ENCODE data around the gene KCNJ10. TPM values are rescaled to one million over a fixed set of nuclear protein-coding genes. Genes with fewer than 3 reads are reported as not detected.
A peak's percentile ranks its signal among the peaks of the same experiment; 100 is the strongest.

The KCNJ10 gene
- total RNA-seq, 8 experiments from 2014 or later = 0.18 to 3.9 (median 0.50) TPM

DNA sequence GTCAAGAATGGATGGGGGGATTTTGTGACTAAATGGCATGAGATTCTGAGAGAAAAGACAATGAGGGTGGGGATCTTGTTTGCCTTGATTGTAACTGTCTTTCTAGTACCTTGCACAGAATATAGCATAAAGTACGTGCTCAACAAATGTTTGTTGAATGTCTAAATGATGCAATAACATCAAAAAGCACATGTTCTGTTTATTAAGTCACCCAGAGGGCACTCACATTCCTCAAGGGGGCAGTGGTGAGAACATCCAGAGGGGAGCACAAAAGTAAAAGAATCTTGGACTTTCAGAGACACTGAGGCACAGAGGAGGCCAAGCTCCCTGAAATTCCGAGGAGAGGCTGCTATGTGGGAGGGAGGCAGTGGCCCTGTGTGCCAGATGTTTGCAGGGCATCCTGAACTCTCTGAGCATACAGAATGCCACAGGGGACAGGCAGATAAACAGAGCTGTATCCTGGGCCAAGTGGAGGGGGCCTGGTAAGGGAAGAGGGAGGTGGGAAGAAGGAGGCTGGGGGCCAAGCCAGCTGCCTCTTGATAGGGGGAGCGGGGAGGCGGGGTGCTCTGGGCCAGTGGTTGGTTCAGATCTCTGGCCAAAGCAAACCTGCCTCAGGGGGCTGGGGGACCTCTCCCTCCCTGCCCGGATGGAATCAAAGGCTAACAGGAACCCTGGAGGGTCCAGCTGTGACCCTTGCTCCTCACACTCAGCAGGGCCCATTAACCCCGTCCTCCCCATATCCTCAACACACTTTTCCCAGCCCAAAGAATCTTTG is 39.1 kb upstream of the KCNJ10 start:
- 0 to 100% (median 41%) methylated on average over 1 to 3 of the region's 6 CpGs; no CpG with 5 or more reads in 2 of the 10 experiments for WGBS, 10 experiments
- Histone ChIP-seq H3K27ac (no peak overlapping the region), H3K4me1 (replicated peaks in 1 of 2) (peaks cover 9 to 22% of the 10 kb centered on the region in 2 donors), H3K4me3 (no peak overlapping the region)
- ATAC-seq (replicated peaks in 6 of 8) = peak in 4 of 8 experiments; percentile 29 to 73 (median 60)
- in situ Hi-C loops (cut with MboI; ENCODE audit: low pct_unique_long_range_greater_than_20kb in 2 of 9, low sequenced_read_pairs in 9 of 9, unreplicated experiment in 9 of 9) = loop anchor here in 1 of 9 experiments (25.0 kb wide), 1 partner anchor 278 kb away; no protein-coding TSS in a partner anchor

DNA sequence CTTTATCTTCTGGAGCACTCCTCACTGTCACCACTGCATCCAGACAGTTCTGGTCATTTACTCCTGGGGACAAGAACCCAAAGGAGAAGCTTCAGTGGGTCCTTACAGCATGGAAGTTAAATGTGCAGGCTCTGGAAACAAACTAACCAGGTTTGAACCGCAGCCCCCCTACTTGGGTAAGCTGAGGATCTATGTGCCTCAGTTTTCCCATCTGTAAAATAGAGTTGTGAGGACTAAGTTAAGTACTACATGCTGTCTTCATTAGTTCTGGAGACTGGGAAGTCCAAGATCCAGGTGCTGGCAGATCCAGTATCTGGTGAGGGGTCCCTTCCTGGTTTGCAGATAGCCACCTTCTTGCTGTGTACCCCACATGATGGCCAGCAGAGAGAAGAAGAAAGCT is 37.6 kb upstream of the KCNJ10 start:
- H3K4me3 ChIP-seq = no peak overlapping the region
- H3K27ac ChIP-seq = no peak overlapping the region
- in situ Hi-C loops (cut with MboI; ENCODE audit: low pct_unique_long_range_greater_than_20kb in 2 of 9, low sequenced_read_pairs in 9 of 9, unreplicated experiment in 9 of 9) = loop anchor here in 1 of 9 experiments (25.0 kb wide), 1 partner anchor 280 kb away; no protein-coding TSS in a partner anchor
- H3K4me1 ChIP-seq (replicated peaks in 1 of 2) = peaks cover 25 to 33% of the 10 kb centered on the region in 2 donors
- WGBS, 10 experiments = 75 to 100% (median 100%) methylated on average over 1 of the region's 1 CpG; no CpG with 5 or more reads in 6 of the 10 experiments
- ATAC-seq (replicated peaks in 6 of 8) = no peak

DNA sequence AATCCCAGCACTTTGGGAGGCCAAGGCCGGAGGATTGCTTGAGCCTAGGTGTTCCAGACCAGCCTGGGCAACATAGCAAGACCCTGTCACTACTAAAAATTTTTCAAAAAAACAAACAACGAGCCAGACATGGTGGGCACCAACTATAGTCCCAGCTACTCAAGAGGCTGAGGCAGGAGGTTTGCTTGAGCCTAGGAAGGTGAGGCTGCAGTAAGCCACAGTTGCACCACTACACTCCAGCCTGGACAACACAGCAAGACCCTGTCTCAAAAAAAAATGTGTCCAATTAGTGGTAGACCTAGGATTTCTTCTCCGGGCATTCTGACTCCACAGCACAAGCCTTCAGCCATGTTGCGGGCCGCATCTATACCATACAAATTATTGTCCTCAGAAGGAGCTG is 35.2 kb upstream of the KCNJ10 start:
- in situ Hi-C loops (cut with MboI; ENCODE audit: low pct_unique_long_range_greater_than_20kb in 2 of 9, low sequenced_read_pairs in 9 of 9, unreplicated experiment in 9 of 9) = loop anchor here in 1 of 9 experiments (25.0 kb wide), 1 partner anchor 282 kb away; no protein-coding TSS in a partner anchor
- Histone ChIP-seq H3K4me3 (no peak overlapping the region), H3K27ac (no peak overlapping the region), H3K4me1 (replicated peaks in 1 of 2) (peaks cover 34 to 41% of the 10 kb centered on the region in 2 donors)
- WGBS, 10 experiments = 60 to 100% (median 100%) methylated on average over 1 to 5 of the region's 5 CpGs; no CpG with 5 or more reads in 3 of the 10 experiments
- ATAC-seq (replicated peaks in 6 of 8) = no peak

DNA sequence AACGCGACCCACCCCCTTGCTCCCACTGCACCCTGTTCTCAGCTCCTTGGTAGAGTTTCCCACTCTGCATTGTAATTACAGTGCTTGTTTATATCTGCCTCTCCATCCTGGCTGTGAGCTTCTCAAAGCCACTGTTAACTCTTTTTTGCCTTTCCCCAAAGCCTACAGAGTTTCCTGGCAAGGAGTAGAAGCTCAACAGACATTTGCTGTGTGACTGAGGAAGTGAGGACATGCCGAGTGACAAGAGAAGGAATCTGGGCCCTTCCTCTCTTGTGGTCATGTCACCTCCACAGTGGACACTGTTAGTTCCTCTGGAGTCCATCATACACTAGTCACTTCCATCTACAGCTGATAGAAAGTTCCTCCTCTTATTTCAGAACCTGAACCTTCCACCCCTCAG is 34.5 kb upstream of the KCNJ10 start:
- no peak for ATAC-seq (replicated peaks in 6 of 8)
- in situ Hi-C loops (cut with MboI; ENCODE audit: low pct_unique_long_range_greater_than_20kb in 2 of 9, low sequenced_read_pairs in 9 of 9, unreplicated experiment in 9 of 9) = loop anchor here in 1 of 9 experiments (25.0 kb wide), 1 partner anchor 283 kb away; no protein-coding TSS in a partner anchor
- no peak overlapping the region for H3K27ac ChIP-seq

DNA sequence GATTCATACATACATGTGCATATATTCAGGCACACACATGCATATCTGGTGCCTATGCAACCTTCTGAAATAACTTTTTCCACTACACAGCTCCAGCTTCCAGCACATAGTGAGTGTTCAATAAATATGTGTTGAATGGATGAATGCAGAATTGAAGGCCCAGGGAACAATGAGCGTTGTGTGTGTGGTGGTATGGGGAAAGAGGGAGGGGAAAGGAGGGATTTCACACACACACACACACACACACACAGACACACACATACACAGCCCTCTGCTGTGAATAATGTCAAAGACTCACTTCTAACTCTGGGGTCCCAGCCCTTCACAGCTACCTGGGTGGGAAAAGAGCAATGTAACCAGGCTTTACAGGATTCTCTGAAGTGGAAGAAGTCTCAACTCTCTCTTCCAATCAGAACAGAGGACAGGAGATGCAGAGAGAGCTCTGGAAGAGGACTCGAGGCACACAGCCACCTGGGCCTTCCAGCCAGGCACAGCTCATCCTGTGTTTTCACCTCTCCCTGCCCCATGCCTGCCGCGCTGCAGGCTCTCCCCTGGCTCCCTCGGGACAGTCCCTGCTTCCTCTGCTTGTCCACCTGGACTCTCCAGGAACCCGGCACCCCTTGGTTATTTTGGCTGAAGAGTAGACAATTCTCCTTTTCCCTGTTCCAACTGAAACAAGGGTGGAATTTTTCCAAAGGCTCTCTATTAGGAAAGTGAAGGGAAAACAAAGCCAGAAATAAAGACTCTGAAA is 33.9 kb upstream of the KCNJ10 start:
- Histone ChIP-seq H3K27ac (no peak overlapping the region), H3K4me3 (no peak overlapping the region), H3K4me1 (replicated peaks in 1 of 2) (peaks cover 34 to 40% of the 10 kb centered on the region in 2 donors)
- ATAC-seq (replicated peaks in 6 of 8) = peak in 3 of 8 experiments; percentile 7 to 21 (median 11)
- in situ Hi-C loops (cut with MboI; ENCODE audit: low pct_unique_long_range_greater_than_20kb in 2 of 9, low sequenced_read_pairs in 9 of 9, unreplicated experiment in 9 of 9) = loop anchor here in 1 of 9 experiments (25.0 kb wide), 1 partner anchor 283 kb away; no protein-coding TSS in a partner anchor
- 41 to 92% (median 53%) methylated on average over 1 to 5 of the region's 6 CpGs; no CpG with 5 or more reads in 3 of the 10 experiments for WGBS, 10 experiments

More for the DNA sequence above, 34.5 kb upstream of the KCNJ10 start:
- H3K4me3 ChIP-seq = no peak overlapping the region
- 58 to 94% (median 68%) methylated on average over 1 to 3 of the region's 3 CpGs; no CpG with 5 or more reads in 5 of the 10 experiments for WGBS, 10 experiments
- peaks cover 34 to 39% of the 10 kb centered on the region in 2 donors for H3K4me1 ChIP-seq (replicated peaks in 1 of 2)

DNA sequence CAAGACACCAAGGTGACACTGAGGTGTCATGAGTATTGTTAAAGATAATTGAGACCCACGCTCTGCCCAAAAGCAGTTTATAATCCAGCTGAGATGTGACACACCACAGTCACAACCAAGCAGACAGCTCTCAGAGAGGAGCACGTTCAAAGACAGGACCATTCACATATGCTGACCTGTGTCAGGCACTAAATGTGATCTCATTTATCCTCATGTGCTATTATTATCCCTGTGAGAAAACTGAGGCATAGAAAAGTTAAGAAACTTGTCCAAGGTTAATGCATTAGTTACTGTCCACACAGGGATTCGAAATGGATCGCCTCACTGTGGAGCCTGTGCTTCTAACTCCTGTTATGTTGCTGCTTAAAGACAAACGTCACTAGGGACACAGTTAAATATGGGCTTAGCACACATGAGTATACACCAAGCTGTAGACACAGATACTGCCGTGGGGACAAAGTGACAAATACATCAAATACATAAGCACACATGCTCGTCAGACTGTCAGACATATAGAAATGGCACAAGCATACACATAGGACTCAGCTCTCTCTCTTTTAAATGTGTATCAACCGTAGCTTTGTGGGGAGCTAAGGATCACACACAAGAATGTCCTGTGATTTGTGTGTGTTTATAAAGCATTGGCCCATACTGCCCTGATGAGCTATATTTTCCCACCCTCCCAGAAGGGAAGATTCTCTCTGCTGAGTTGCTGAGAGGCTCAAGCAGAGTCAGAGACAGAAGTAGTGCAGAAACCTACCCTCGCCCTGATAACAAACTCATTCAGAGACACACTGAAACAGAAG is 32.0 kb upstream of the KCNJ10 start:
- peaks cover 43 to 49% of the 10 kb centered on the region in 2 donors for H3K4me1 ChIP-seq (replicated peaks in 1 of 2)
- peak in 1 of 8 experiments; percentile 14 for ATAC-seq (replicated peaks in 6 of 8)
- 25 to 92% (median 80%) methylated on average over 3 to 9 of the region's 9 CpGs; no CpG with 5 or more reads in 2 of the 10 experiments for WGBS, 10 experiments
- H3K4me3 ChIP-seq = no peak overlapping the region
- in situ Hi-C loops (cut with MboI; ENCODE audit: low pct_unique_long_range_greater_than_20kb in 2 of 9, low sequenced_read_pairs in 9 of 9, unreplicated experiment in 9 of 9) = loop anchor here in 1 of 9 experiments (25.0 kb wide), 1 partner anchor 285 kb away; no protein-coding TSS in a partner anchor
- H3K27ac ChIP-seq = peak overlapping the region in 1 of 2 donors; percentile 16

DNA sequence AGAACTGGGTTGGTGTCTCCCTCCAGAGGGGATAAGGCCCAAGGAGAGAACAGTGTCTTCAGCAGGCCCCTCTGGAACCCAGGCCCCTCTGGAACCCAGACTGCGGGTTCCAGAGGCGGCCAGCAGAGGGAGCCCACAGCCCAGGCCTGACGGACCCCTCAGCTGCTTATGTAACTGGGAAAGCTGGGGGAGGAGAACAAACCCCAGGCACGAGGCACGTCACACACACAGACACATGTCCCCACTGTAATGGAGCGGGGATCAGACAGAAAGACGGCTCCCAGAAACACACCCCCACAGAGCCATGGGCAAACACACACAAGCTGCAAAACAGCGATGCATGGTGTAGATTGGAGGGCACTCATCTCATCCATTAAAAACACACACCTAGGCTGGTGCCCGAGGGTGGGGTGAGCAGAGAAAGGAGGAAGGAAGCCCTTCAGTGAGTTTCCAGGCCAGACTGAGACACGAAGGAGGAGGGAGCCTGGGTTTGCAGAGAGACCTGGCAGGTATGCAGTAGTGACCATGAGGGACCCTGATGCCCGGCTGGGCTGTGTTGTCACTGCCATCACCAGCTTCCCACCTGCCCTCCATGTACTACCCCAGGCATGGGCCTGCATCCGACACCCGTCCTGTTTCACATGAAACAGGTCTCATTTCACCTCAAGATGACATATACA is 31.2 kb upstream of the KCNJ10 start:
- WGBS, 10 experiments = 0 to 65% (median 22%) methylated on average over 1 to 9 of the region's 13 CpGs; no CpG with 5 or more reads in 4 of the 10 experiments
- Histone ChIP-seq H3K4me1 (replicated peaks in 1 of 2) (peaks cover 48 to 55% of the 10 kb centered on the region in 2 donors), H3K4me3 (no peak overlapping the region), H3K27ac (peak overlapping the region in 1 of 2 donors; percentile 4)
- in situ Hi-C loops (cut with MboI; ENCODE audit: low pct_unique_long_range_greater_than_20kb in 2 of 9, low sequenced_read_pairs in 9 of 9, unreplicated experiment in 9 of 9) = loop anchor here in 1 of 9 experiments (25.0 kb wide), 1 partner anchor 286 kb away; no protein-coding TSS in a partner anchor
- ATAC-seq (replicated peaks in 6 of 8) = peak; percentile 27 to 64 (median 51)

DNA sequence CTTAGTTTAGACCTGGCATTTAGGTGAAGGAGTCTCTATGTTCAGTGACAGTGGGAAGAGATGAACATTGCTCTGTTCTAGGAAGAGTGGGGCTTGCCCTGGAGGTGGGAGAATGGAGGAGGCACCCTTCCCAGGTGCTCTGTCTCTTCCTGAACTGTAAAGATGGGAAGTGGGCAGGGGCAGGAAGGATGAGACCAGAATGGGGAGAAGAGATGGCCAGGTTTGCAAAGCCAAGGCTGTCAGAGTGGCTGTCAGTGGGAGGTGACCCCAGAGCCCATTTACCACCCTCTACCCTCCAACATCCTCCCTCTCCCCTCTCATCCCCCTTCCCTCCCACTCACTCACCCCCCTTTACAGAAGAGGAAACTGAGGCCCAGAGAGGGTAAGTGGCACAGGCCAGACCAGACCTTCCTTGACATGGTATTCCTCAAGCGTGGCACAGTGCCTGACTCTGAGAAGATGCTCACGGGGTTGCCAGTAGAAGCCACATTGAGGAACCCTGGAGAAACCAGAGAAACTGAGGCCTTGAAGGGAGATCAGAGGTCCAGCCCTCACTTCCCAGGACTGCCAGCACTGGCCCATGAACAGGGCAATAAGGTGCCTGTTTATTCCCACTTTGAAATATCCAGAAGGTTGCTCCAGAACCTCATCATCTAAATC is 29.9 kb upstream of the KCNJ10 start:
- WGBS, 10 experiments = 84 to 100% (median 92%) methylated on average over 2 of the region's 2 CpGs; no CpG with 5 or more reads in 7 of the 10 experiments
- in situ Hi-C loops (cut with MboI; ENCODE audit: low pct_unique_long_range_greater_than_20kb in 2 of 9, low sequenced_read_pairs in 9 of 9, unreplicated experiment in 9 of 9) = loop anchor here in 4 of 9 experiments (25.0 kb wide), 4 partner anchors 112 to 287 kb away; partner anchors contain the start of genes IGSF9 (in 2 of the 4), TAGLN2 (in 2 of the 4), NHLH1 (in 1 of the 4) and PEA15 (in 1 of the 4)
- no peak for ATAC-seq (replicated peaks in 6 of 8)
- Histone ChIP-seq H3K4me3 (no peak overlapping the region), H3K4me1 (replicated peaks in 1 of 2) (peaks cover 59 to 65% of the 10 kb centered on the region in 2 donors), H3K27ac (no peak overlapping the region)

DNA sequence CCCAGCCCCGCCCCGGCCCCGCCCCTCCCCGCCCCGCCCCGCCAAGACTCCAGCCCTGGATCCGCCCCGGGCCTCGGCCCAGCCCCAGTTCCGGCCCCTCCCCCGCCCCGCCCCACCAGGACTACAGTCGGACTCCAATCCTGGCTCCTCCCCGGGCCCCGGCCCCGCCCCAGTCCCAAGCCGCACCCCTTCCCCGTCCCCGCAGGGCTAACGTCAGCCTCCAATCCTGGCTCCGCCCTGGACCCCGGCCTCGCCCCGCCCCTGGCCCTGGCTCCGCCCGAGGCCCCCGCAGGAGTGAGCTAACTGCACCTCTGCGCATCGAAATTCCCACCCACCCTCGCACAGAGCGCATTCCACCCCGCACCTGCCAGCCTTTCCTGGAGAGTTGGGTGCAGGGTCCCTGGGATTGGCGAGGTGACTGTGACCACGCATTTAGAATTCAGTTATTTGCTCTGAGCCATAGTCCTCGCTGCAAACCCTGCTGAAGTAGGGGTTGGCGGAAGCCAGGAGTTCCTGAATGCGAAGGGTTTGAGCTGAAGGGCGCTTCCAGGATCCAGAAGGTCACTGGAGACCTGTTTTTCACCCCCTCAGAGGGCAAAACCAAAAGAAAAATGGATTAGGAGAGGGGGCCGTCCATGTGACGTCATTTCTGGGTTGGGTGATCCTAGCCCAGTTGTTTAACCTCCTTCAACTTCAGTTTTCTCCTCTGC is 29.0 kb upstream of the KCNJ10 start:
- ATAC-seq (replicated peaks in 6 of 8) = peak; percentile 35 to 84 (median 74)
- in situ Hi-C loops (cut with MboI; ENCODE audit: low pct_unique_long_range_greater_than_20kb in 2 of 9, low sequenced_read_pairs in 9 of 9, unreplicated experiment in 9 of 9) = loop anchor here in 3 of 9 experiments (25.0 kb wide), 3 partner anchors 113 to 263 kb away; partner anchors contain the start of genes IGSF9 (in 2 of the 3), TAGLN2 (in 2 of the 3), NHLH1 (in 1 of the 3) and PEA15 (in 1 of the 3)
- Histone ChIP-seq H3K27ac (peak overlapping the region; percentile 37 to 57), H3K4me1 (replicated peaks in 1 of 2) (peaks cover 55 to 58% of the 10 kb centered on the region in 2 donors), H3K4me3 (peak overlapping the region; percentile 20 to 81 (median 29))
- WGBS, 10 experiments = 0 to 41% (median 14%) methylated on average over 1 to 5 of the region's 40 CpGs; no CpG with 5 or more reads in 2 of the 10 experiments
